GM12873 (cell line): Measurements from ENCODE around the gene C6orf132.

Experiments
- CTCF ChIP-seq: IDR thresholded peaks from 2 replicates; pipeline ENCODE4 v1.5.1; 2012; ENCODE audit warnings: low read depth, mild to moderate bottlenecking, moderate library complexity, low read length, control low read depth; ENCODE audit not compliant: insufficient read depth; ENCODE audit errors: missing control alignments

C6orf132 gene

GRCh38 chr6:42108071-42108470 is 34.3 kb downstream of the C6orf132 start:
- no peak for TF ChIP-seq CTCF

GRCh38 chr6:42106112-42107023 is 36.1 kb downstream of the C6orf132 start:
- TF ChIP-seq CTCF, result no peak

GRCh38 chr6:42105709-42106108 is 36.7 kb downstream of the C6orf132 start:
- TF ChIP-seq CTCF, result no peak

GRCh38 chr6:42105156-42105648 is 37.2 kb downstream of the C6orf132 start:
- TF ChIP-seq CTCF, result peak; percentile 11

GRCh38 chr6:42104804-42105125 is 37.7 kb downstream of the C6orf132 start:
- TF ChIP-seq CTCF, result no peak

- TF ChIP-seq CTCF, result peak; percentile 93
These were observed 38.2 kb downstream of the C6orf132 start for GRCh38 chr6:42104095-42104803.

GRCh38 chr6:42103753-42104094 is 38.7 kb downstream of the C6orf132 start:
- no peak for TF ChIP-seq CTCF
